Measurements from ENCODE around the gene KIF13A.

GRCh38 chr6:17962436-17963031 is 24.9 kb downstream of the KIF13A start:
- no peak for TF ChIP-seq FOXA2 (IDR thresholded peaks at IDR 0.05)
- no peak for TF ChIP-seq CTCF (IDR thresholded peaks at IDR 0.05; ENCODE audit: low read depth, low read length, missing input control)
- TF ChIP-seq SP1 (IDR thresholded peaks at IDR 0.05), result no peak
- peak in 1 of 2 donors; percentile 5 for TF ChIP-seq RAD21 (IDR thresholded peaks at IDR 0.05)
- no peak for TF ChIP-seq REST (IDR thresholded peaks at IDR 0.05)
- no peak for TF ChIP-seq YY1 (IDR thresholded peaks at IDR 0.05)
- TF ChIP-seq TAF1 (conservative IDR thresholded peaks at IDR 0.05), result no peak
- TF ChIP-seq MAX (IDR thresholded peaks at IDR 0.05), result no peak
- no peak for TF ChIP-seq EGR1 (IDR thresholded peaks at IDR 0.05; ENCODE audit: low read depth in 2 of 2)
- no peak for TF ChIP-seq ATF3 (IDR thresholded peaks at IDR 0.05)
- no peak for TF ChIP-seq GABPA (IDR thresholded peaks at IDR 0.05 in 1 of 2, conservative IDR thresholded peaks at IDR 0.05 in 1 of 2)
- no peak for TF ChIP-seq ZBTB33 (IDR thresholded peaks at IDR 0.05)
